NCI-H2196 (cell line): ENCODE data around the gene TAGLN2.

Experiments used
- DNase-seq: peaks from one replicate; lab custom pipeline; 2025; ENCODE audit not compliant: unreplicated experiment; lab: John Stamatoyannopoulos, UW

The TAGLN2 gene

GRCh38 chr1:159924791-159925718, at the start of gene TAGLN2:
Gene TAGLN2 (minus strand): TSS chr1:159925507. CDS start chr1:159920509, 4,998 bp downstream.
- peak; percentile 84 for DNase-seq

GRCh38 chr1:159974350-159974965, 49.2 kb upstream of the TAGLN2 start:
- no peak for DNase-seq

- DNase-seq = no peak
Observed at GRCh38 chr1:159973350-159973940, 48.1 kb upstream of the TAGLN2 start.

- DNase-seq = no peak
Observed at GRCh38 chr1:159972443-159973205, 47.3 kb upstream of the TAGLN2 start.

- no peak for DNase-seq
Observed at GRCh38 chr1:159970932-159971342, 45.6 kb upstream of the TAGLN2 start.

GRCh38 chr1:159968901-159969300, 43.6 kb upstream of the TAGLN2 start:
- DNase-seq = no peak

- no peak for DNase-seq
Observed at GRCh38 chr1:159965263-159965662, 40.0 kb upstream of the TAGLN2 start.

GRCh38 chr1:159964144-159964543, 38.8 kb upstream of the TAGLN2 start:
- no peak for DNase-seq

- no peak for DNase-seq
Observed at GRCh38 chr1:159962176-159962575, 36.9 kb upstream of the TAGLN2 start.

- no peak for DNase-seq
Observed at GRCh38 chr1:159961636-159962035, 36.3 kb upstream of the TAGLN2 start.

- no peak for DNase-seq
Observed at GRCh38 chr1:159960721-159961381, 35.5 kb upstream of the TAGLN2 start.

- DNase-seq = no peak
Observed at GRCh38 chr1:159959451-159959850, 34.1 kb upstream of the TAGLN2 start.

GRCh38 chr1:159958719-159959380, 33.5 kb upstream of the TAGLN2 start:
- no peak for DNase-seq

GRCh38 chr1:159957824-159958268, 32.5 kb upstream of the TAGLN2 start:
- DNase-seq = peak; percentile 52

- DNase-seq = no peak
Observed at GRCh38 chr1:159955456-159955855, 30.1 kb upstream of the TAGLN2 start.

GRCh38 chr1:159953536-159954515, 28.5 kb upstream of the TAGLN2 start, which contains the start of gene SLAMF9:
Gene SLAMF9 (minus strand): TSS chr1:159954237. CDS start chr1:159954137, 100 bp downstream.
- no peak for DNase-seq

GRCh38 chr1:159952932-159953331, 27.6 kb upstream of the TAGLN2 start:
- no peak for DNase-seq

- DNase-seq = no peak
Observed at GRCh38 chr1:159951551-159951950, 26.2 kb upstream of the TAGLN2 start.

- DNase-seq = no peak
Observed at GRCh38 chr1:159951016-159951415, 25.7 kb upstream of the TAGLN2 start.
